ENCODE data around the gene LIN7C.

The LIN7C gene

GRCh38 chr11:27507557-27508322 is 1.2 kb upstream of the LIN7C start:
- no peak for DNase-seq

- no peak for DNase-seq
Observed at GRCh38 chr11:27505781-27506180, 788 bp downstream of the LIN7C start.

- DNase-seq = no peak
Observed at GRCh38 chr11:27504205-27504604, 2.4 kb downstream of the LIN7C start.

- DNase-seq = no peak
Observed at GRCh38 chr11:27501100-27501499, 5.5 kb downstream of the LIN7C start.

- no peak for DNase-seq
Observed at GRCh38 chr11:27497911-27498310, 8.7 kb downstream of the LIN7C start.

GRCh38 chr11:27497284-27497866 is 9.2 kb downstream of the LIN7C start:
- DNase-seq = no peak

- DNase-seq = no peak
Observed at GRCh38 chr11:27496461-27496860, 10.1 kb downstream of the LIN7C start.

GRCh38 chr11:27495710-27496300 is 10.8 kb downstream of the LIN7C start:
- DNase-seq = no peak

- no peak for DNase-seq
Observed at GRCh38 chr11:27489092-27489491, 17.5 kb downstream of the LIN7C start.

GRCh38 chr11:27487706-27488105 is 18.9 kb downstream of the LIN7C start:
- DNase-seq = no peak

- DNase-seq = no peak
Observed at GRCh38 chr11:27485930-27486773, 20.4 kb downstream of the LIN7C start.

- no peak for DNase-seq
Observed at GRCh38 chr11:27482793-27483192, 23.8 kb downstream of the LIN7C start.

- no peak for DNase-seq
Observed at GRCh38 chr11:27481992-27482391, 24.6 kb downstream of the LIN7C start.

GRCh38 chr11:27477831-27478230 is 28.7 kb downstream of the LIN7C start:
- DNase-seq = no peak

- DNase-seq = no peak
Observed at GRCh38 chr11:27477243-27477642, 29.3 kb downstream of the LIN7C start.

- no peak for DNase-seq
Observed at GRCh38 chr11:27475622-27476021, 30.9 kb downstream of the LIN7C start.

GRCh38 chr11:27473017-27473406 is 33.6 kb downstream of the LIN7C start:
- DNase-seq = no peak

GRCh38 chr11:27472398-27473016 is 34.1 kb downstream of the LIN7C start, which contains the start of gene LGR4:
Gene LGR4 (minus strand): TSS chr11:27472790. CDS start chr11:27472302, 488 bp downstream.
- DNase-seq = peak; percentile 72

GRCh38 chr11:27471589-27472397 is 34.8 kb downstream of the LIN7C start:
- no peak for DNase-seq

- DNase-seq = no peak
Observed at GRCh38 chr11:27470826-27471588, 35.6 kb downstream of the LIN7C start.

GRCh38 chr11:27470166-27470565 is 36.4 kb downstream of the LIN7C start:
- no peak for DNase-seq
